ENCODE data around the gene HTT. TPM values are rescaled to one million over a fixed set of nuclear protein-coding genes. Genes with fewer than 3 reads are reported as not detected.
A peak's percentile ranks its signal among the peaks of the same experiment; 100 is the strongest.

HTT gene
- total and polyA plus RNA-seq, 9 of the 15 experiments (the other 6 are each of a cell fraction or from before 2014, with no cell fraction given): 0.66 to 31.6 (median 14.7) TPM

DNA sequence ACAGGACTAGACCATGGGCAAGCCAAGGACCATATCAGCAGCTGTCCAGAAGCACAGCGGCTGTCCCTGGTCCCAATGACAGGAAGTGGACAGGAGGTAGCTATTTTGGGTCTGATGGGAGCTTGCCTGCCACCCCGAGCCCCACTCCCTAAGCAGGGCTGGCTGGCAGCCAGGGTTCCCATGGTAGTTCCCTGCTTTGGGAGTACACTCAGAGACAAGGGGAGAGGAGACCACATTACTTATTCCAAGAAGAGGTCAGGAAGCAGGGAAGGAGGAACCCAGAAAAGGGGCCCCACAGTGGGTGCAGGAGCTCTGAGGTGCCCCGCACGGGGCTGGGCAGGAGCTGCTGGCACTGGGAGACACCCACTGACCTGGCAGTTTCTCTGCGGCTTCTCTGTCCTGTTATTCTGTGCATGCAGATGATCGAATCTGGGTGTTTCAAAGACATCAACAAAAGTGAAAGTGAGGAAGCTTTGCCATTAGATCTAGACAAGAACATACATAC is 36.5 kb upstream of the HTT start:
- H2AFZ ChIP-seq (ENCODE audit: low read depth, low read length): no peak overlapping the region
- H3K9me3 ChIP-seq (replicated peaks; ENCODE audit: control insufficient read depth, insufficient read depth, low read depth, low read length): no peaks in the 10 kb centered on the region
- in situ Hi-C loops (cut with MboI) (no loop called here), intact Hi-C loops (cut with micrococcal nuclease) (loop anchor here (1.0 to 5.0 kb wide), 2 partner anchors 60 to 276 kb away; no protein-coding TSS in a partner anchor)
- POLR2A ChIA-PET: no interaction called here
- DNase-seq (ENCODE audit: extremely low read depth in 1 of 4, low spot score in 3 of 4): peak in 1 of 4 experiments; percentile 24
- no peak overlapping the region for H3K4me2 ChIP-seq (ENCODE audit: insufficient read depth, low read length)
- no TSS peak for BruUV-seq (replicated peaks)
- H4K20me1 ChIP-seq (replicated peaks; ENCODE audit: control insufficient read depth, insufficient read depth, low read length): no peaks in the 10 kb centered on the region
- 21% methylated on average over 6 of the region's 6 CpGs for WGBS (ENCODE audit: insufficient coverage, low coverage, missing lambda C conversion rate)
- H3K79me2 ChIP-seq (ENCODE audit: control insufficient read depth, insufficient read depth, low read length): no peaks in the 10 kb centered on the region
- no peaks in the 10 kb centered on the region for H3K9me1 ChIP-seq (ENCODE audit: control insufficient read depth, insufficient read depth, low read length)
- H3K4me3 ChIP-seq: no peak overlapping the region
- no peak overlapping the region for H3K27ac ChIP-seq (ENCODE audit: extremely low read depth, low read depth, low read length)
- H3K4me1 ChIP-seq (replicated peaks in 1 of 2; ENCODE audit: control insufficient read depth in 2 of 2, insufficient read depth in 2 of 2, low read length in 2 of 2): peaks cover 0 to 29% of the 10 kb centered on the region in 2 experiments; a peak in 3 of 5 replicates
- peaks cover 62 to 91% of the 10 kb centered on the region in 2 experiments for H3K27me3 ChIP-seq (ENCODE audit: control insufficient read depth in 2 of 2, insufficient read depth in 2 of 2, low read length in 2 of 2)
- CTCF ChIA-PET (ENCODE audit: low intra/inter-chr PET ratio): no interaction called here
- no peak overlapping the region; a peak in 1 of 4 replicates for H3K9ac ChIP-seq (ENCODE audit: insufficient read depth in 1 of 2, low read depth in 2 of 2, low read length in 2 of 2)
- FAIRE-seq: no peak
- no peak for ATAC-seq
- no peaks in the 10 kb centered on the region for H3K36me3 ChIP-seq (ENCODE audit: control insufficient read depth, insufficient read depth, low read length)
- TF ChIP-seq, protein P1, sequence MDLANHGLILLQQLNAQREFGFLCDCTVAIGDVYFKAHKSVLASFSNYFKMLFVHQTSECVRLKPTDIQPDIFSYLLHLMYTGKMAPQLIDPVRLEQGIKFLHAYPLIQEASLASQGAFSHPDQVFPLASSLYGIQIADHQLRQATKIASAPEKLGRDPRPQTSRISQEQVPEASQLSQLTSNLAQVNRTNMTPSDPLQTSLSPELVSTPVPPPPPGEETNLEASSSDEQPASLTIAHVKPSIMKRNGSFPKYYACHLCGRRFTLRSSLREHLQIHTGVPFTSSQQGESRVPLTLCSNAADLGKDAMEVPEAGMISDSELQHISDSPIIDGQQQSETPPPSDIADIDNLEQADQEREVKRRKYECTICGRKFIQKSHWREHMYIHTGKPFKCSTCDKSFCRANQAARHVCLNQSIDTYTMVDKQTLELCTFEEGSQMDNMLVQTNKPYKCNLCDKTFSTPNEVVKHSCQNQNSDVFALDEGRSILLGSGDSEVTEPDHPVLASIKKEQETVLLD (IDR thresholded peaks at IDR 0.05): no peak
- TF ChIP-seq HSF4 (CRISPR knock-in tag; IDR thresholded peaks at IDR 0.05; ENCODE audit: borderline replicate concordance) (no peak), CHCHD3 (CRISPR knock-in tag; IDR thresholded peaks at IDR 0.05) (no peak), PHF8 (IDR thresholded peaks at IDR 0.05; ENCODE audit: borderline replicate concordance, low read length) (no peak), GABPA (tag; conservative IDR thresholded peaks at IDR 0.05; ENCODE audit: low read depth) (0 out of 2 replicates have a peak, but pooled peaks have one; percentile 12), ILF3 (IDR thresholded peaks at IDR 0.05; ENCODE audit: borderline replicate concordance) (no peak), SRSF7 (optimal IDR thresholded peaks at IDR 0.05; ENCODE audit: low read depth, low read length) (no peak), RBM39 (optimal IDR thresholded peaks at IDR 0.05; ENCODE audit: low read depth, low read length) (no peak), NFE2 (IDR thresholded peaks at IDR 0.05; ENCODE audit: low read depth) (no peak), ZNF77 (CRISPR knock-in tag; IDR thresholded peaks at IDR 0.05) (no peak), NFIC (IDR thresholded peaks at IDR 0.05) (peak; percentile 37), HMG20B (CRISPR knock-in tag; IDR thresholded peaks at IDR 0.05) (no peak), ELF4 (CRISPR knock-in tag; IDR thresholded peaks at IDR 0.05) (no peak), IRF2 (CRISPR knock-in tag; IDR thresholded peaks at IDR 0.05) (no peak), FOXM1 (IDR thresholded peaks at IDR 0.05; ENCODE audit: low read depth) (no peak), FOXM1 (CRISPR knock-in tag; IDR thresholded peaks at IDR 0.05; ENCODE audit: low read depth) (no peak), TCF3 (CRISPR knock-in tag; IDR thresholded peaks at IDR 0.05) (peak; percentile 61), EWSR1 (IDR thresholded peaks at IDR 0.05; ENCODE audit: borderline replicate concordance, low read depth, partially characterized antibody) (no peak), RBM34 (IDR thresholded peaks at IDR 0.05; ENCODE audit: borderline replicate concordance, insufficient read depth, low read length) (no peak)
- TF ChIP-seq, protein P2, sequence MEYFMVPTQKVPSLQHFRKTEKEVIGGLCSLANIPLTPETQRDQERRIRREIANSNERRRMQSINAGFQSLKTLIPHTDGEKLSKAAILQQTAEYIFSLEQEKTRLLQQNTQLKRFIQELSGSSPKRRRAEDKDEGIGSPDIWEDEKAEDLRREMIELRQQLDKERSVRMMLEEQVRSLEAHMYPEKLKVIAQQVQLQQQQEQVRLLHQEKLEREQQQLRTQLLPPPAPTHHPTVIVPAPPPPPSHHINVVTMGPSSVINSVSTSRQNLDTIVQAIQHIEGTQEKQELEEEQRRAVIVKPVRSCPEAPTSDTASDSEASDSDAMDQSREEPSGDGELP (CRISPR knock-in tag; IDR thresholded peaks at IDR 0.05; ENCODE audit: borderline replicate concordance): 0 out of 2 replicates have a peak, but pooled peaks have one; percentile 12
- TF ChIP-seq, protein P3, sequence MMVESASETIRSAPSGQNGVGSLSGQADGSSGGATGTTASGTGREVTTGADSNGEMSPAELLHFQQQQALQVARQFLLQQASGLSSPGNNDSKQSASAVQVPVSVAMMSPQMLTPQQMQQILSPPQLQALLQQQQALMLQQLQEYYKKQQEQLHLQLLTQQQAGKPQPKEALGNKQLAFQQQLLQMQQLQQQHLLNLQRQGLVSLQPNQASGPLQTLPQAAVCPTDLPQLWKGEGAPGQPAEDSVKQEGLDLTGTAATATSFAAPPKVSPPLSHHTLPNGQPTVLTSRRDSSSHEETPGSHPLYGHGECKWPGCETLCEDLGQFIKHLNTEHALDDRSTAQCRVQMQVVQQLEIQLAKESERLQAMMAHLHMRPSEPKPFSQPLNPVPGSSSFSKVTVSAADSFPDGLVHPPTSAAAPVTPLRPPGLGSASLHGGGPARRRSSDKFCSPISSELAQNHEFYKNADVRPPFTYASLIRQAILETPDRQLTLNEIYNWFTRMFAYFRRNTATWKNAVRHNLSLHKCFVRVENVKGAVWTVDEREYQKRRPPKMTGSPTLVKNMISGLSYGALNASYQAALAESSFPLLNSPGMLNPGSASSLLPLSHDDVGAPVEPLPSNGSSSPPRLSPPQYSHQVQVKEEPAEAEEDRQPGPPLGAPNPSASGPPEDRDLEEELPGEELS (CRISPR knock-in tag; IDR thresholded peaks at IDR 0.05; ENCODE audit: borderline replicate concordance): no peak
